Natural killer cell (primary cell): Measurements from ENCODE around the gene ZNF614. TPM values are rescaled to one million over a fixed set of nuclear protein-coding genes. Genes with fewer than 3 reads are reported as not detected.
A peak's percentile ranks its signal among the peaks of the same experiment; 100 is the strongest.
"Not testable (repeated sequence)": the region's sequence is repeated elsewhere in the genome, so short reads cannot be mapped to it uniquely, and the experiment has no call there.

Experiments used
- ATAC-seq, 3 donors: fragments of 150-1000 bp in 2 of 3; fragments of 200-7000 bp in 1 of 3; cut with Tn5 transposase; 1 replicate in 1 of 3; 2 replicates in 2 of 3; pipeline ENCODE4 v1.10.0; 2021; ENCODE audit warnings: mild to moderate bottlenecking in 2 of 3, moderate library complexity in 2 of 3
- DNase-seq, 2 donors: peaks; one replicate each; pipeline versions ENCODE4 v3.0.0 to v3.0.0-alpha.2; 2013 to 2021; ENCODE audit warnings: mixed read lengths in 1 of 2
- H3K27ac ChIP-seq: one replicate; pipeline ENCODE4 v1.5.1; 2013; ENCODE audit warnings: mild to moderate bottlenecking, low read length
- H3K27me3 ChIP-seq: one replicate; pipeline ENCODE4 v1.6.1; 2013; ENCODE audit warnings: low read length; ENCODE audit not compliant: control insufficient read depth, insufficient read depth
- H3K36me3 ChIP-seq: one replicate; pipeline ENCODE4 v1.6.1; 2013; ENCODE audit warnings: low read length; ENCODE audit not compliant: control insufficient read depth, insufficient read depth
- H3K4me1 ChIP-seq: one replicate; pipeline ENCODE4 v1.6.1; 2013; ENCODE audit warnings: low read length; ENCODE audit not compliant: control insufficient read depth, insufficient read depth
- H3K4me3 ChIP-seq: one replicate; pipeline ENCODE4 v1.5.1; 2013; ENCODE audit warnings: low read length
- H3K9me3 ChIP-seq: one replicate; pipeline ENCODE4 v1.6.1; 2013; ENCODE audit warnings: low read length; ENCODE audit not compliant: control insufficient read depth, insufficient read depth
- H3K27ac Mint-ChIP-seq, 2 donors: one replicate each; pipeline ENCODE4 v1.8.0; 2022; ENCODE audit warnings: mild to moderate bottlenecking in 2 of 2, mixed read lengths in 2 of 2, moderate library complexity in 1 of 2
- H3K27me3 Mint-ChIP-seq, 2 donors: one replicate each; pipeline ENCODE4 v1.8.0; 2022; ENCODE audit warnings: low read depth in 2 of 2, mixed read lengths in 2 of 2
- H3K36me3 Mint-ChIP-seq: one replicate; pipeline ENCODE4 v1.8.0; 2022; ENCODE audit warnings: mixed read lengths
- H3K4me1 Mint-ChIP-seq, 2 donors: one replicate each; pipeline ENCODE4 v1.8.0; 2022; ENCODE audit warnings: mixed read lengths in 2 of 2
- H3K4me3 Mint-ChIP-seq: one replicate; pipeline ENCODE4 v1.8.0; 2022; ENCODE audit warnings: mild to moderate bottlenecking, moderate library complexity, mixed read lengths
- H3K9me3 Mint-ChIP-seq, 2 donors: one replicate each; pipeline ENCODE4 v1.8.0; 2022; ENCODE audit warnings: mixed read lengths in 2 of 2
- CTCF ChIP-seq: fragments of 200-600 bp; IDR thresholded peaks from one replicate; pipeline ENCODE4 v1.8.0; 2022; ENCODE audit warnings: antibody characterized with exemption
- WGBS: methylation state at CpG from one replicate; pipeline ENCODE4 v1.1.7; 2013; ENCODE audit warnings: missing lambda C conversion rate; ENCODE audit not compliant: insufficient coverage; 5-methylcytosine and 5-hydroxymethylcytosine counted together
- intact Hi-C: fragments of 100-400 bp; cut with micrococcal nuclease; formaldehyde crosslinking; loops from one replicate; pipeline ENCODE4 v1.14.2; 2022
- total RNA-seq, 4 donors: library from RNA; stranded (reverse); fragments of 120-200 nt in 1 of 4; gene quantifications; one replicate each; pipeline versions ENCODE4 v1.2.3 to v1.2.4, GENCODE V29; 2013 to 2022

ZNF614 gene
- total RNA-seq, 3 donors from 2014 or later (not counting 1 experiment from before 2014, with no cell fraction given), result 4.3 to 9.2 (median 5.7) TPM

- Mint-ChIP-seq H3K4me1 (peaks cover 12 to 13% of the 10 kb centered on the region in 2 donors), H3K27me3 (no peaks in the 10 kb centered on the region), H3K9me3 (peaks cover 8 to 29% of the 10 kb centered on the region in 2 donors), H3K27ac (peak within 1 kb of the TSS; percentile 90 to 96), H3K36me3 (peaks cover 38% of the 10 kb centered on the region), H3K4me3 (peak within 1 kb of the TSS; percentile 96)
- Histone ChIP-seq H3K36me3 (peaks cover 4% of the 10 kb centered on the region), H3K9me3 (peaks cover 51% of the 10 kb centered on the region), H3K27ac (peak within 1 kb of the TSS; percentile 68), H3K4me3 (peak within 1 kb of the TSS; percentile 83), H3K4me1 (peaks cover 15% of the 10 kb centered on the region), H3K27me3 (no peaks in the 10 kb centered on the region)
- peak; percentile 86 to 95 for DNase-seq
- intact Hi-C loops, result loop anchor here (1.0 kb wide), 4 partner anchors 22 to 81 kb away; partner anchors contain the start of genes ZNF432, ZNF614, ZNF615 and ZNF649
- WGBS, result 3% methylated on average over 33 of the region's 33 CpGs
- no peak for TF ChIP-seq CTCF
- peak; percentile 98 to 100 (median 98) for ATAC-seq
Observed at GRCh38 chr19:51986309-51987291, 41.6 kb downstream of the ZNF614 start, which contains the start of gene ZNF350. TSS of gene ZNF350 (minus strand) at chr19:51986840. CDS start at chr19:51974360, 12,480 bp downstream.

DNA sequence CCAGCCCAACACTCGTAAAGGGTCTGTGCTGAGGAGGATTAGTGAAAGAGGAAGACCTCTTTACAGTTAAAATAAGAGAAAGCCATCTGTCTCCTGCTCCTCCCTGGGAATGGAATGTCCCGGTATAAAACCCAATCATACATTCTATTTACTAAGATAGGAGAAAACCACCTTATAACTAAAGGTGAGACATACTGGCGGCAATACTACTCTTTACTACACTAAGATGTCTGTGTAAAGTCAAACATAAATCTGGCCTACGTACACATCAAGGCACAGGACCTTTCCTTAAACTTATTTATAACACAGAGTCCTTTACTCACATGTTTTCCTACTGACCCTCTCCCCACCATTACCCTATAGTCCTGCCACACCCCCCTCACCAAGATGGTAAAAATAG lies 44.8 kb downstream of the ZNF614 start:
- Mint-ChIP-seq H3K4me3 (no peak overlapping the region), H3K4me1 (peaks cover 17 to 22% of the 10 kb centered on the region in 2 donors), H3K36me3 (peaks cover 43% of the 10 kb centered on the region), H3K9me3 (peaks cover 7 to 28% of the 10 kb centered on the region in 2 donors), H3K27me3 (no peaks in the 10 kb centered on the region), H3K27ac (no peak overlapping the region)
- intact Hi-C loops, result no loop called here
- WGBS, result 100% methylated on average over 3 of the region's 4 CpGs
- Histone ChIP-seq H3K27ac (no peak overlapping the region), H3K4me1 (peaks cover 15% of the 10 kb centered on the region), H3K27me3 (no peaks in the 10 kb centered on the region), H3K36me3 (peaks cover 18% of the 10 kb centered on the region), H3K4me3 (no peak overlapping the region), H3K9me3 (peaks cover 54% of the 10 kb centered on the region)
- ATAC-seq (no peak), DNase-seq (no peak)
- TF ChIP-seq CTCF, result no peak

DNA sequence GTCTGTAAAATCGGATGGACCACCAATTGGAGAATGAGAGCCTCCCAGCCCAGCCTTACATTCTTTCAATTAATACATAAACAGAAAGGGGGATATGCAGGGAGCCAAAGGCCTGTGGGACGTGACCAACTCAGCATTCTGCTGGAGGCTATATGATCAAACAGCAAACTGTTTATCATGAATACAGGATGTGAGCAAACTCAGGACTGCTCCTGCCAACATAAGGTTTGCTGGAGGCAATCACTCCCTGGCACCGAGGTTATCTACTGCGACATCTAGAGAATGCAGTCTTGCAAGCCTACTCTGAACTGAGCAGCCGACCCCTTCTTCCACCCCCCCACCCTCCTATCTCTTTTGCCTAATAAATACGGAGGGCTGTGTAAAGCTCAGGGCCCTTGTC lies 47.3 kb downstream of the ZNF614 start:
- H3K27ac Mint-ChIP-seq, H3K27me3 ChIP-seq, H3K27ac ChIP-seq, DNase-seq, H3K27me3 Mint-ChIP-seq, H3K4me1 ChIP-seq, H3K4me3 ChIP-seq, ATAC-seq, intact Hi-C loops, H3K4me3 Mint-ChIP-seq: not testable (repeated sequence)
- WGBS, result 98% methylated on average over 5 of the region's 6 CpGs
- H3K36me3 Mint-ChIP-seq, result peaks cover 45% of the 10 kb centered on the region
- Histone ChIP-seq H3K9me3 (peaks cover 61% of the 10 kb centered on the region), H3K36me3 (peaks cover 18% of the 10 kb centered on the region)
- peaks cover 6 to 10% of the 10 kb centered on the region in 2 donors for H3K4me1 Mint-ChIP-seq
- H3K9me3 Mint-ChIP-seq, result peaks cover 8 to 23% of the 10 kb centered on the region in 2 donors

GRCh38 chr19:51980116-51980736 lies 48.0 kb downstream of the ZNF614 start:
- Histone ChIP-seq H3K9me3 (peaks cover 67% of the 10 kb centered on the region), H3K27me3 (no peaks in the 10 kb centered on the region), H3K4me3 (no peak overlapping the region), H3K4me1 (no peaks in the 10 kb centered on the region), H3K27ac (no peak overlapping the region), H3K36me3 (peaks cover 18% of the 10 kb centered on the region)
- no peak for TF ChIP-seq CTCF
- no peaks in the 10 kb centered on the region for H3K27me3 Mint-ChIP-seq
- peaks cover 5 to 10% of the 10 kb centered on the region in 2 donors for H3K4me1 Mint-ChIP-seq
- WGBS, result 96% methylated on average over 6 of the region's 6 CpGs
- H3K9me3 Mint-ChIP-seq, result peaks cover 10 to 23% of the 10 kb centered on the region in 2 donors
- H3K36me3 Mint-ChIP-seq, result peaks cover 45% of the 10 kb centered on the region
- intact Hi-C loops, result no loop called here
- H3K4me3 Mint-ChIP-seq, result no peak overlapping the region
- DNase-seq (no peak), ATAC-seq (no peak)
- no peak overlapping the region for H3K27ac Mint-ChIP-seq
